Natural killer cell treated with Interleukin-12 subunit alpha and Interleukin-12 subunit beta and Interleukin-15 and Interleukin-18, amount 100 ng/mL, for 72 hours (primary cell): ENCODE data around the gene SURF4. TPM values are rescaled to one million over a fixed set of nuclear protein-coding genes. Genes with fewer than 3 reads are reported as not detected.
"Not testable (repeated sequence)": the region's sequence is repeated elsewhere in the genome, so short reads cannot be mapped to it uniquely, and the experiment has no call there.

Experiments
- ATAC-seq, 2 donors: fragments of 150-1000 bp; cut with Tn5 transposase in 1 of 2; sonication (Bioruptor Pico), chemical (Tn5 transposase) in 1 of 2; 2 replicates each; pipeline ENCODE4 v1.10.0; 2021
- DNase-seq: peaks from one replicate; pipeline ENCODE4 v3.0.0; 2022; ENCODE audit warnings: low spot score
- H3K27ac Mint-ChIP-seq, 2 donors: 1 replicate in 1 of 2; 2 replicates in 1 of 2; pipeline ENCODE4 v1.8.0; 2022; ENCODE audit warnings: mixed read lengths in 2 of 2, mild to moderate bottlenecking in 1 of 2, moderate library complexity in 1 of 2
- H3K27me3 Mint-ChIP-seq, 2 donors: 1 replicate in 1 of 2; 2 replicates in 1 of 2; pipeline ENCODE4 v1.8.0; 2022; ENCODE audit warnings: mixed read lengths in 2 of 2
- H3K36me3 Mint-ChIP-seq: one replicate; pipeline ENCODE4 v1.8.0; 2022; ENCODE audit warnings: mixed read lengths
- H3K4me1 Mint-ChIP-seq, 2 donors: 1 replicate in 1 of 2; 2 replicates in 1 of 2; pipeline ENCODE4 v1.8.0; 2022; ENCODE audit warnings: low read depth in 2 of 2, mixed read lengths in 2 of 2, mild to moderate bottlenecking in 1 of 2
- H3K4me3 Mint-ChIP-seq: one replicate; pipeline ENCODE4 v1.8.0; 2022; ENCODE audit warnings: mixed read lengths
- H3K9me3 Mint-ChIP-seq: 2 replicates; pipeline ENCODE4 v1.8.0; 2022; ENCODE audit warnings: mixed read lengths
- total RNA-seq, 2 donors: library from RNA; stranded (reverse); gene quantifications; one replicate each; pipeline ENCODE4 v1.2.3, GENCODE V29; 2022

The SURF4 gene
- total RNA-seq, 2 donors from 2014 or later = 390 to 433 TPM

GRCh38 chr9:133377280-133377679 lies 1.4 kb upstream of the SURF4 start:
- not testable (repeated sequence) for H3K36me3 Mint-ChIP-seq, H3K27me3 Mint-ChIP-seq, H3K27ac Mint-ChIP-seq, DNase-seq, H3K4me3 Mint-ChIP-seq, ATAC-seq, H3K9me3 Mint-ChIP-seq
- H3K4me1 Mint-ChIP-seq = peaks cover 10 to 14% of the 10 kb centered on the region in 2 donors

GRCh38 chr9:133375116-133375723 lies 640 bp downstream of the SURF4 start:
- peak overlapping the region; percentile 96 to 99 for H3K27ac Mint-ChIP-seq
- DNase-seq (no peak), ATAC-seq (no peak)
- no peaks in the 10 kb centered on the region for H3K9me3 Mint-ChIP-seq
- peaks cover 31 to 35% of the 10 kb centered on the region in 2 donors for H3K4me1 Mint-ChIP-seq
- H3K4me3 Mint-ChIP-seq = peak overlapping the region; percentile 89
- H3K27me3 Mint-ChIP-seq = no peaks in the 10 kb centered on the region
- peaks cover 15% of the 10 kb centered on the region for H3K36me3 Mint-ChIP-seq

DNA sequence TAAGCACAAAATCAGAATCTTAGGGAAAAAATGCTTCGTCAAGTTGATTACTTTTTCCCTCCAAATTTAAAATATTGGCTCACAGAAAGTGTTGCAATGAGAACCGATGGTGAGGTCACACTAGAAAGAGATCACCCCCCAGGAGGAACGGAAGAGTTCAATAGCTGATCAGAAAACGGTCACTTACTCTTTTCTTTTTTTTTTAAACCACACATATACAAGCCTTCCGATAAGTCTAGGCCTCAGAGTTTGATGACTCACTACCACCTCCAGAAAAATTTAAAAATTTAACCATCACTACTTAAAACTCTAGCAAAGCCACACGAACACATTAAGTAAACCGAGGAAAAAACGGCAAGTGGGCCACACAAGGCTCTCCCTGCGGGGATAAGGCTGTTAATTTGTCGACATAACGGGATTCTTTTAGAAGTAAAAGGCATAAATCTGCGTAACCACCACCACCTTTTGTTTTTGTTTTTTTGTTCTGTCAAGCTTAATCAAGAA lies 1.2 kb downstream of the SURF4 start:
- ATAC-seq (peak; percentile 25 to 68), DNase-seq (peak; percentile 79)
- H3K27ac Mint-ChIP-seq = peak overlapping the region; percentile 96 to 99
- peaks cover 21% of the 10 kb centered on the region for H3K36me3 Mint-ChIP-seq
- H3K27me3 Mint-ChIP-seq = no peaks in the 10 kb centered on the region
- peaks cover 36 to 41% of the 10 kb centered on the region in 2 donors for H3K4me1 Mint-ChIP-seq
- no peaks in the 10 kb centered on the region for H3K9me3 Mint-ChIP-seq
- H3K4me3 Mint-ChIP-seq = peak overlapping the region; percentile 89

- peak overlapping the region; percentile 96 to 99 for H3K27ac Mint-ChIP-seq
- ATAC-seq (no peak), DNase-seq (no peak)
- peak overlapping the region; percentile 89 for H3K4me3 Mint-ChIP-seq
- H3K9me3 Mint-ChIP-seq = no peaks in the 10 kb centered on the region
- H3K4me1 Mint-ChIP-seq = peaks cover 59% of the 10 kb centered on the region in 2 donors
- no peaks in the 10 kb centered on the region for H3K27me3 Mint-ChIP-seq
- peaks cover 30% of the 10 kb centered on the region for H3K36me3 Mint-ChIP-seq
These were observed 3.7 kb downstream of the SURF4 start for GRCh38 chr9:133372144-133372543.

DNA sequence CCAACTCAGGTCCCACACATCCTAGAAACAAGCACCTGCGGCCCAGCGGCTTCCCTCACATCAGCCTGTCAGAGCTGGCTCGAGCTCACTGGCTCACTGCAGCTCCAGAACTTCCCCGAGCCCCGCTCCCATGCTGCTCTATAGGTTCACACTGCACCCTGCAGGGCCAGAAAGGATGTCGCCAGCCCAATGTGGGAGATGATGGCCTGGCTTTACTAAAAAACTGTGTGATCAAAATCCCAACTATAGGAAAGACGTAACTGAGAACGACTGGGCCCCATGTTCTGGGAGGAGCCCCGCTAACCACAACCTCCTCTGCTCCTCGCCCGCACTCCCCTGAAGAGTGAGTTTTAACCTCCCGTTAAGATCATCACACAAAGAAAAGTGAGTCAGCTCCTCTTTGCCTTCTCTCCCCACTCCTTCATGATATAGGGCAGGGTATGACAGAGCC lies 4.6 kb downstream of the SURF4 start:
- no peaks in the 10 kb centered on the region for H3K9me3 Mint-ChIP-seq
- H3K27me3 Mint-ChIP-seq = no peaks in the 10 kb centered on the region
- H3K4me1 Mint-ChIP-seq = peaks cover 59 to 62% of the 10 kb centered on the region in 2 donors
- peak overlapping the region; percentile 89 for H3K4me3 Mint-ChIP-seq
- H3K36me3 Mint-ChIP-seq = peaks cover 30% of the 10 kb centered on the region
- peak overlapping the region; percentile 96 to 99 for H3K27ac Mint-ChIP-seq
- ATAC-seq (peak; percentile 52 to 67), DNase-seq (peak; percentile 79)

DNA sequence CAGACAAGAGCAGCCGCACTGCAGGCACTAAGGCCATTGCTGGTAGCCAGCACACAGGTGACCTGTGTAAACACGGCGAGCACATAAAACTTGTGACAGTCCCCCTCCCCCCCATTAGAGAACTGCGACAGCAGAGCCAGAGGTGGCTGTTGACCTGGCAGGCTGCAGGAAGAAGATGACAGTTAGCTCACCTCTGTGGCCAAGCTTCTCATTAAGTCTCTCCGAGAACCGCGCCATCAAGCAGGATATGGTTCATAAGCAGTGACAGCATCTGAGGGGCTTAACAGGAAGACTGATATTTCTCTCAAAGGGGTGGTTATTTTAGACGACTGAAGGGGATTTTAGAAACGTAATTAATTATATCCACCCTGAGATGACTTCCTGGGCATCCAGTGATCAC lies 5.2 kb downstream of the SURF4 start:
- Mint-ChIP-seq H3K27ac (peak overlapping the region; percentile 96 to 99), H3K4me1 (peaks cover 59 to 62% of the 10 kb centered on the region in 2 donors), H3K27me3 (no peaks in the 10 kb centered on the region), H3K9me3 (no peaks in the 10 kb centered on the region), H3K36me3 (peaks cover 36% of the 10 kb centered on the region), H3K4me3 (peak overlapping the region; percentile 89)
- peak in 1 of 2 donors; percentile 59 for ATAC-seq
- DNase-seq = no peak

DNA sequence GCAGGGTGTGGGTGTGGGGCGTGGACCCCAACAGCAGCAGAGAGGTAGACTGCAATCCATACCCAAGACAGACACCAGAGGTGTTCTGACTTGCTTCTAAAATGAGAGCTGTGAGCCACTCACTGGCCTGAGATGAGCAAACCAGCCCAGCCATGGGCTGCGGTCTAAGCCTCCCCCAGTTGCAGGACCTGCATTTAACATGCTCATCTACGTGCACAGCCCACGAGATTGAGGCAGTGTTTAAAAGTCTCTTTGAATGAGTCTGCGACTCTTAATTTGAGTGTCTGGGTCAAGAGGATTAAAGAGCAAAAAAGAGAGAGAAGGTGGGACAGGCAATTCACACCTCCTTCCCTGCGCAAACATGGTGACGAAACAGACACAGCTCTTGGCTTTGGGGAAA lies 5.9 kb downstream of the SURF4 start:
- Mint-ChIP-seq H3K36me3 (peaks cover 41% of the 10 kb centered on the region), H3K27me3 (no peaks in the 10 kb centered on the region), H3K4me1 (peaks cover 57 to 62% of the 10 kb centered on the region in 2 donors), H3K9me3 (no peaks in the 10 kb centered on the region), H3K4me3 (peak overlapping the region; percentile 89), H3K27ac (peak overlapping the region; percentile 96 to 99)
- ATAC-seq = peak in 1 of 2 donors; percentile 73
- DNase-seq = no peak

GRCh38 chr9:133369422-133369821 lies 6.4 kb downstream of the SURF4 start:
- DNase-seq (no peak), ATAC-seq (no peak)
- Mint-ChIP-seq H3K4me3 (peak overlapping the region; percentile 89), H3K27ac (peak overlapping the region; percentile 96 to 99), H3K9me3 (no peaks in the 10 kb centered on the region), H3K27me3 (no peaks in the 10 kb centered on the region), H3K36me3 (peaks cover 37% of the 10 kb centered on the region), H3K4me1 (peaks cover 52 to 62% of the 10 kb centered on the region in 2 donors)

GRCh38 chr9:133368249-133368881 lies 7.5 kb downstream of the SURF4 start:
- H3K4me1 Mint-ChIP-seq = peaks cover 61 to 71% of the 10 kb centered on the region in 2 donors
- H3K36me3 Mint-ChIP-seq = peaks cover 44% of the 10 kb centered on the region
- DNase-seq (no peak), ATAC-seq (no peak)
- no peaks in the 10 kb centered on the region for H3K9me3 Mint-ChIP-seq
- peak overlapping the region; percentile 96 to 99 for H3K27ac Mint-ChIP-seq
- peak overlapping the region; percentile 89 for H3K4me3 Mint-ChIP-seq
- H3K27me3 Mint-ChIP-seq = no peaks in the 10 kb centered on the region

DNA sequence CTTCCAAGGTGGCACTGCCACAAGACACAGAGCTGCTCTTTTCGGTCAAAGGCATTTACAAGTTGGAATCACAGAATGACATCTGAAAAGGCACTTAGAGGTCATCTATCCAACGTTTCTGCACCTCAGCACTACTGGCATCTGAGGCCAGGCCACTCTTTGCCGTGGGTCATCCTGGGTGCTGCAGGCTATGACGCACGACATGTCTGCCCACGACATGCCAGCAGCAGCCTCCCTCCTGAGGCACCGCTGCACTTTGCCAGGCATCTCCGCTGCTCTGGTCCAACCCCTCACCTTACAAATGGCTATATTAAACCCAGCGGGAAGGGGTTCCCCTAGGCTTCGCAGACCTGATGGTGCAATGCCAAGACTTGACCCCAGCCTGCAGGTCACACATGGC lies 8.1 kb downstream of the SURF4 start:
- Mint-ChIP-seq H3K4me3 (peak overlapping the region; percentile 89), H3K27me3 (no peaks in the 10 kb centered on the region), H3K9me3 (no peaks in the 10 kb centered on the region), H3K27ac (peak overlapping the region; percentile 96 to 99), H3K4me1 (peaks cover 61 to 70% of the 10 kb centered on the region in 2 donors), H3K36me3 (peaks cover 45% of the 10 kb centered on the region)
- DNase-seq (no peak), ATAC-seq (no peak)

GRCh38 chr9:133367221-133367620 lies 8.6 kb downstream of the SURF4 start:
- Mint-ChIP-seq H3K27ac (peak overlapping the region in 1 of 2 donors; percentile 61), H3K36me3 (peaks cover 41% of the 10 kb centered on the region), H3K4me1 (peaks cover 57 to 65% of the 10 kb centered on the region in 2 donors), H3K9me3 (no peaks in the 10 kb centered on the region), H3K27me3 (no peaks in the 10 kb centered on the region), H3K4me3 (no peak overlapping the region)
- DNase-seq = no peak
- ATAC-seq = no peak

GRCh38 chr9:133366435-133366834 lies 9.4 kb downstream of the SURF4 start:
- Mint-ChIP-seq H3K27ac (peak overlapping the region in 1 of 2 donors; percentile 37), H3K9me3 (no peaks in the 10 kb centered on the region), H3K4me3 (no peak overlapping the region), H3K4me1 (peaks cover 57 to 64% of the 10 kb centered on the region in 2 donors), H3K27me3 (no peaks in the 10 kb centered on the region), H3K36me3 (peaks cover 46% of the 10 kb centered on the region)
- no peak for ATAC-seq
- DNase-seq = no peak

GRCh38 chr9:133362359-133363044 lies 13.4 kb downstream of the SURF4 start:
- Mint-ChIP-seq H3K36me3 (peaks cover 30% of the 10 kb centered on the region), H3K27me3 (no peaks in the 10 kb centered on the region), H3K9me3 (no peaks in the 10 kb centered on the region), H3K4me3 (no peak overlapping the region), H3K27ac (peak overlapping the region; percentile 46 to 71), H3K4me1 (peaks cover 44 to 53% of the 10 kb centered on the region in 2 donors)
- DNase-seq = no peak
- no peak for ATAC-seq
